A673 (cell line): ENCODE data around the gene KCNQ4.

Experiments
- CTCF ChIP-seq: fragments of 300-800, 200-600 bp; sonication (generic); conservative IDR thresholded peaks from 2 replicates; pipeline ENCODE4 v1.5.1; 2017; ENCODE audit warnings: low read depth, mild to moderate bottlenecking, antibody characterized with exemption, low read length, moderate library complexity, mixed read lengths
- EZH2 ChIP-seq: fragments of 200-600 bp; sonication (generic); IDR thresholded peaks from 2 replicates; pipeline ENCODE4 v1.6.1; 2017; ENCODE audit warnings: borderline replicate concordance, low read depth, mild to moderate bottlenecking, mixed read lengths, antibody characterized with exemption, low read length; ENCODE audit not compliant: poor library complexity, severe bottlenecking

DNA sequence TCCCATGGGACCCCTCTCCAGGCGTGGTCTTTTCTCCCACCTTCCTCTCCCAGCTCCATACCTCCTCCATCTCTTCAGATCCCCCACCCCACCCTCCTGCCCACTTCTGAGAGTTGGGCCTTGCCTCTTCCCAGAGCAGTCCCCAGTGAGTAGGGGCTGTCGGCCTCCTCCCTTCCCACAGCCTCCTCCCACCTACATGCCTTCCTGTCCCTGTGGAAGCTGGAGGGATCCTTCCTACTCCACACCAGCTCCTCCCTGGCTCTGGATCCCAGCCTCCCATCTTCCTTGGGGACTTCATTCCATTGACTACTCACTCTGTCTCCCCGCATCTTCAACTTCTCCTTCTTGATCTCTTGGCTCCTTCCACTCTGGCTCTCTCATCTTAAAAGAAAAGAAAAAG, 24.9 kb downstream of the KCNQ4 start:
- no peak for TF ChIP-seq CTCF
- no peak for TF ChIP-seq EZH2
